ENCODE measurements around the gene ST8SIA5.

GRCh38 chr18:46727177-46727576 is 29.7 kb downstream of the ST8SIA5 start:
- TF ChIP-seq, protein P1, sequence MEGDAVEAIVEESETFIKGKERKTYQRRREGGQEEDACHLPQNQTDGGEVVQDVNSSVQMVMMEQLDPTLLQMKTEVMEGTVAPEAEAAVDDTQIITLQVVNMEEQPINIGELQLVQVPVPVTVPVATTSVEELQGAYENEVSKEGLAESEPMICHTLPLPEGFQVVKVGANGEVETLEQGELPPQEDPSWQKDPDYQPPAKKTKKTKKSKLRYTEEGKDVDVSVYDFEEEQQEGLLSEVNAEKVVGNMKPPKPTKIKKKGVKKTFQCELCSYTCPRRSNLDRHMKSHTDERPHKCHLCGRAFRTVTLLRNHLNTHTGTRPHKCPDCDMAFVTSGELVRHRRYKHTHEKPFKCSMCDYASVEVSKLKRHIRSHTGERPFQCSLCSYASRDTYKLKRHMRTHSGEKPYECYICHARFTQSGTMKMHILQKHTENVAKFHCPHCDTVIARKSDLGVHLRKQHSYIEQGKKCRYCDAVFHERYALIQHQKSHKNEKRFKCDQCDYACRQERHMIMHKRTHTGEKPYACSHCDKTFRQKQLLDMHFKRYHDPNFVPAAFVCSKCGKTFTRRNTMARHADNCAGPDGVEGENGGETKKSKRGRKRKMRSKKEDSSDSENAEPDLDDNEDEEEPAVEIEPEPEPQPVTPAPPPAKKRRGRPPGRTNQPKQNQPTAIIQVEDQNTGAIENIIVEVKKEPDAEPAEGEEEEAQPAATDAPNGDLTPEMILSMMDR (IDR thresholded peaks at IDR 0.05): no peak
- TF ChIP-seq POLR2A (IDR thresholded peaks at IDR 0.05): no peak
